Endometrium (tissue), 2 donors: ENCODE results near the gene BABAM1.
"Not testable (repeated sequence)": the region's sequence is repeated elsewhere in the genome, so short reads cannot be mapped to it uniquely, and the experiment has no call there.

Experiments
- FAIRE-seq: peaks from 2 replicates; lab custom pipeline; 2012; peaks lifted over from hg19 to GRCh38; lab: Jason Lieb, UNC
- donor health status: control.
- donor health status: control.

The BABAM1 gene

DNA sequence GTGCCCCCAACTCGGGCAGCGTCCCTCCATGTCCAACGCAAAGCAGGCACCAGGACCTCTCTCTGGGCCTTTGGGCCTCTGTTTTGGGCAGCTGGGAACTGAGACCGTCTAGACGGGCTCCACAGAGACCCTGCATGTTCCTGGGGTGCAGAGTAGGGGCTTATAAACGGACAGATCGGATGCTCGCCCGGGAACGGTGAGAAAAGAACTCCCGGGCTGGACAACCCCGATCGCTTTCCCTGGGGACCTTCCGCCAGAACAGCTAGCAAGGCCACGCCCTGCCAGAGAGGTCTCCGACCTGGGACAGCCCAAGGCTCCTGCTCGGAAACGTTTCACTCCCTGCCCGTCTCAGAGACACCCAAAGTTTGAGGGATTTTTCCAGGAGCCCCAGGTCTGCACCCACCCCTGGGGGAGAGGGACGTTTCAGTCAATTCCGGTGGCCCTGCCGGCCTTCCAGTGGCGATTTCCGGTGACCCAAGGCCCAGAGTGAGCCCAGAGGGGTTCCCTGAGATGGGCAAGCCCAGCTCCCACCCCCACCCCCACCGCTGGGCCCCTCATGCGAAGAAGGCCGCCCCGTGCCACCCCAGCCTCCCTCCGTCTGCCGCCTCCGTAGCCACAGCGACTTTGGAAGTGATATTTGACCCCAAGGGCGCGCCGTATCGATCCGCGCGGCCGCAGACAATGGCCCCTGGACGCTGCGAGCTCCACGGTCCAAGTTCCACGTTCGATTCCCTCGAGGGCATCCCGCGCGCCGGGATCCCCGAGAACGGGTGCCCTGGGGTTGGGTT lies 23.2 kb upstream of the BABAM1 start:
- FAIRE-seq = no peak

DNA sequence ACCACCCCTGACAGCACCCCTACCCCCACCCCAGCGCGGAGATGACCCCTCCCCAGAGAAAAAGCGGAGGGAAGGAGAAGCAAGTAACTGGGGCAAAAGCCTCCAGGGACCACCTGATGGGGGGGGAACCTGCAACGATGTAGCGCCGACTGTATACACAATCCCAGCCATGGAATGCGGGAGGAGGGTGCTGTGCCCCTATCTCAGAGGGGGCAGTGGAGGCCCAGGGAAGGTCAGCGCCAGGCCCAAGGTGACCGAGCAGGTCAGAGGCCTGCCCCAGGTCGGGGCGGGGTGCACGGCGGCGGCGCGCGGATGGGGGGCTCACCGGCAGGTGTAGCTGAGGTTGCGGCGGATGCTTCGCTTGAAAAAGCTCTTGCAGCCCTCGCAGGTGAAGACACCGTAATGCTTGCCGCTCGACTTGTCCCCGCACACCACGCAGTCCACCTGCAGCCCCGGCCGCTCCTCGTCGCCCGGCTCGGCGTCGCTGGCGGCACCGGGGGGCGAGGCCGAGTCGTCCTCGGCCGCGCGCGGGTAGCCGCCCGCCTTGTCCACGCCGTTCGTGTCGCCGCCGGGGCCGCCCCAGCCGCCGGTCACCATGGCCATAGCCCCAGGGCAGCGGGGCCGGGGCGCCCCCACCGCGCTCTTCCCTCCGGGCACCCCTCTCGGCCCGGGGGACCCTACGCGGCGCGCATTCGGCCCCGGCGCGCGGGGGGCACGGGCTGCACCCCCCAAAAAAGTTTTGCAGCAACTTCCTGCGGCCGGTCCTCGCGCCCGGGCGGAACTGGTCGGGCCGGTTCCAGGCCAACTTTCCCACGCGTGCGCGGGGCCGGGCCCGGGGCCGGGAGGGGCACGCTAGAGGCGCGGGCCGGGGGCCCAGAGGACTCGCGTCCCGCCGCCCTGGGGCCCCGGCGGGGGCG lies 22.4 kb upstream of the BABAM1 start:
- no peak for FAIRE-seq

DNA sequence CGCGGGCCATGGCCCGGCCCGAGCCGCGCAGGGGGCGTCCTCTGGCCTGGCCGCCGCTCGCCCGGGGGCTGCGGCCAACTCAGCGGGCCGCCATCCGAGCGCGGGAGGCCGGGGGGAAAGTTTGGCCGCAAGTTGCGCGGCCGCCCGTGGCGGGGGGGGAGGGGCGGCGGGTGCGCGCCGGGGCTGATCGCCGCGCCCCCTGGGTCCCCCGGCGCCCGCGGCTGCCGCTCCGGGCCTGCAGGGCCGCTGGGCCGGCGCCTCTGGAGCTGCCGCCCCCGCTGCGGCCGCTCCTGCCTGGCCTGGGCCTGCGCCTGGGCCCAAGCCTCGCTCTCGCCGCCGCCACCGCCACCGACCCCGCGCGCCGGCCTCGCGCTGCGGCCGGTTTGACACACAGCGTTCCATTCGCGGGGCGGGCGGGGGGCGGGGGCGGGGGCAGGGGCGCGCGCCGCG lies 21.7 kb upstream of the BABAM1 start, which contains the start of gene NR2F6:
Gene NR2F6, minus strand, starts transcription at position 385 of the 450 bp plus-strand sequence. CDS start 699 bp downstream, outside the sequence.
- no peak for FAIRE-seq

DNA sequence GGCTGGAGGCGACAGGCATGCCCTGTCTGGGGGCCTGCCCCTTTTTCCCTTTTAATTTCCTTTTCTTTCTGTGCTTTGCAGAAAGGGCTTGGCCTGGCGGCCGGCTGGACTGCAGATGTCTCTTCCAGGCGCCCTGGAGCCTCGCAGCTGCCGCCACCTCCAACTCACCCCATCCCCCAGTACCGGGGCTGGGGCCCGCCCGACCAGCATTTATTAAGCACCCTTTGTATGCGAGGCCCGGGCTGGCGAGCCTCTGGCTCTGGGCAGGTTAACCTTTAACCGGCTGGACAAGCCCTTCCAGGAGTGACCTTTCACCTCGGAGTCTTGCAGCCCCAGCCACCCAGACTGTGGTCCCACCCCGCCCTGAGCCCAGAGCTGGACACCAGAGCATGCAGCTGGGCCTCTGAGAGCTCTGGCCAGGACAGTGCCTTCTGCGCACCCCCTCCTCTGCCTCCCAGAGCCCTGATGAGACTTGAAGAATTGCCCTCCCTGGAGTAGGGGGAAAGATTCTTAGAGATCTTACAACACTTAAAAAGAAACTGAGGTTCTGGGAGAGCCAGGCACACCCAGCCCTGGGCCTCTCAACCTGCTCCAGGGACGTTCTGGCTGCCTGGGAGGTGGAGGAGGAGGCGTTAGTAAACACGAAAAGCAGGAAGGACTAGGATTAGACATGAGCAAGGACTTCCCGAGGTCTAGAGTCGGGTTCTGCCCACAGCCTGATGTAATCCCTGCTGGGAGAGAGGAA lies 20.4 kb upstream of the BABAM1 start:
- FAIRE-seq = no peak

DNA sequence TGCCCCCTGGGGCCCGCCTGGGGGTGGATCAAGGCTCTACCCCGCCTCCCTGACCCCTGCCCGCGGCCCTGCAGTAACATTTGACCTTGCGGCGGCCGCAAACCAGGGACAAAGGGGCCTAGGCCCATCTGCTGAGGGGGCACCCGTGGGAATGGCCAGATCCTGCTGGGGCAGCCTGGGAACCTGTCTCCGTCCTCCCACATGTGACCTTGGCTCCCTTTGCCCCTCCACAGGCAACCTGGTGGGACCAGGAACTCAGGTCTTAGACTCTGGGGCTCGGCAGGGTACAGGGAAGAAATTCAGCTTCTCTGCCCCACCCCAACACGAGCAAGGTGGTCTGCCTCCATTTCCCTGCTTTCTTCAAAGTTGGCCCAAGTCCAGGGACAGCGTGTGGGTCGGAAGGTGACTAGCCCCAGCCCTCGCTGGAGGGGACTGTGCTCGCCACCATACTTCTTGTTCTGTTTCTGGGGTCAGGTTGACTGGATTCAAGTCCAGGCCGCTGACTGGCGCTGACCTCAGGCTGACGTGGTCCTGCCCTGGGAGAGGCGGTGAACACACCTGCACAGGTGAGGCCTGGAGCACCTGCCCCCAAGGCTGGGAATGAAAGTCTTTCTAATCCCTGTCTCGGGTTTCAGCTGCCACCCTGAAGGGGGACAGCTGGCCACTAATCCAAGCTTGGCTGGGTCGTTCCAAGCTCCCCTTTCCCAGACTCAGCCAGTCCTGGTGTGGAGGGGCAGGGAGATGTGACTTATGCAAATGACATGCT lies 19.0 kb upstream of the BABAM1 start:
- FAIRE-seq = no peak

DNA sequence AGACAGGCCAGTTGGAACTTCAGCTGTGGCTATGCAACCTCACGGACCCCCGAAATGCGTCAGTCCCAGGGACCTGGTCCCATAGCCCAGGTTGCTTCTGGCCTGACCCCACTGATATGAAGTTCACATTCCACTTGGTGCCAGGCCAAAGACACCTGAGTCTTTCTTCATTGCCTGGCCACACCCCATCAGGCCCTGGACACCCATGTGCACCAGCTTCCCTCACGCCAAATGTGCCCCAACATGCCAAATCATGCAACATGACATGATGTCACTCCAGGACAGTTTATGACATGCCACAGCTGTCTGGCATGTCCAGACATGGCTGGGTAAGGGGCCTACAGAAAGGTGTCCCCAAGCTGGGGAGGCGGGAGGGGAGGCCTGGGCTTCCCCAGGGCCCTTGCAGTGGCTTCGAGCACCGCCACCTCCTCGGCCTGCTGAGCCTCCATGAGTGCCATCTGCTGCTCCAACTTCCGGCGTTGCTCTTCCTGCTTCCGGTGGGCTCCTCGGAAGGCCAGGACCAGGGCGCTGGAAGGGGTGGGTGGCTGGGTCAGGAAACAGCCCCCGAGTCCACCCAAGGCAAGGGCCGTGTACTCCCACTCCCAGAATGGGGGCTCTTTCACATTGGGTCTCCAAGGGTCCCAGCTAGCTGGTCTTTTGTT lies 17.2 kb upstream of the BABAM1 start:
- FAIRE-seq = no peak

DNA sequence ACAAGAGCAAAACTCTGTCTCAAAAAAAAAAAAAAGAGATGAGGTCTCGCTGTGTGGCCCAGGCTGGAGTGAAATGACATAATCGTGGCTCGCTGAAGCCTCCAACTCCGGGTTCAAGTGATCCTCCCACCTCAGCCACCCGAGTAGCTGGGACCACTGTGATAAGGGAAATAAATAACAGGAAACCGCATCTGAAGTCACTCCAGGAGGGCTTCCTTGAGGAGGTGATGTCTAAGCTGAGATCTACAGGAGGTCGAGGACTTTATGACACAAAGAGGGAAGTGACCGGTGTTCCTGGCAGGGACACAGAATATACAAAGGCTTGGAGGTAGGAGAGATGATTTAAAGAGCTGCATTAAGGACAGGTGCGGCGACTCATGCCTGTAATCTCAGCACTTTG lies 12.6 kb upstream of the BABAM1 start:
- FAIRE-seq = no peak

DNA sequence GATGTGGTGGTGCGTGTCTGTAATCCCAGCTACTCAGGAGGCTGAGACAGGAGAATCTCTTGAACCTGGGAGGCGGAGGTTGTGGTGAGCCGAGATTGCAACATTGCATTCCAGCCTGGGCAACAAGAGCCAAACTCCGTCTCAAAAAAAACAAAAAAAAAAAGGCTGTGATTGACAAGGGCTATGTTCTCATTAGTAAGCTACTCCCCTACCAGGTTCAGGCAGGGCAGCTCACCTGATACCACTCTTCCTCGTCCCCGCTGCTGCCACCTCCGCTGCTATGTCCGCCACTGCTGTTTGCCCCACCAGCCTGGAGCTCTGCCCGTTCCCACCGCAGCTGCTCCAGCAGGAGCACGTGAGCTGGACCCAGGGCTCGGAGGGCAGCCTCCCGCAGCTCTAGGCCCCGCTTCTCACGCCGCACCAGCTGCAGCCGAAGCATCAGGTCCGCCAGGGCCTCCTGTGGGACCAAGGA lies 12.1 kb upstream of the BABAM1 start:
- no peak for FAIRE-seq

DNA sequence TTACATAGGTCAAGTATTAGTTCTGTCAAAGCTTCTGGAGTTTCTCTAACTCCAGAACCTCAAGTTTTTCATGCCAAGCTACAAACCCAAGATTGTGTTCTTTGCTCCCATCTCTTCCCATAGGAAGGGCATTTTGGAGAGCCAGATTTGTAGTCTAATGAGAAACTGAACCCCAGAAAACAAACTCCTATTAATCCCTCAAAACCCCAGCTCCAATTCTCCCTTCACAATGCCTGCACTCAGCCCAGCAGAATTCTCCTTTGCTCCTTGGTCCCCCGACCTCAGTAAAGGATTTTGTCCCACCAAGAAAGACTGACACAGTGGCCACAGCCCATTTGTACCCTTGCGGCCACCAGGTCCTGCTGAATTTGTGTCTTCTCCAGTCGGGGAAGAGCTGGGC lies 11.1 kb upstream of the BABAM1 start:
- FAIRE-seq = no peak

DNA sequence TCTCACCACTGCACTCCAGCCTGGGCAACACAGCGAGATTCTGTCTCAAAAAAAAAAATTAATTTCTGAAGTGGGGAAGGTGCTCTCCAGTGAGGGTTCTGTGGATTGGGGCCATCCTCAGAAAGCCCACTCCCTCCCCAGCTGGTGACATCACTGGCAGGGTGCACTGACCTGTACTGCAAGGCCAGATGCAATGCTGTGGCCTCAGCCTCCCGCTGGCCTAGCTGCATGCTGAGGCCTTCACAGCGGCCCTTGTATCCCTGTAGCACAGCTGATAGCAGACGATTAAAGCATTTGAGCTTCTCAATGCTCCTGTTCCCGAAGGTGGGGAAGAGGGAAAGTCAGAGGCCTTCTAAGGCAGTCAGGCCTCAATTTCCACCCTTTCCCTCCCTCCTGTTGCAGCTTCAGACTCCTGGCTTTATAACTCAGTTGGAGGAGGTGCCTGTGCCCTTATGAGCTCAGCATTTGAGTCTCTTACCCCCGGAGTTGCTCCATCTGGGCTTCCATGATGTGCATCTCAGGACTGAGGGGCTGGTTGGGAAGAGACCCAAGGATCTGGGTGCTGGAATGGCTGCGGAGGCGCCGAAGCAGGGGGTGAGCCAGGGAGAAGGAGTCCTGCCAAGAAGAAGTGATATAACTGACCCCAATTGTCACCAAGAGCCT lies 8.0 kb upstream of the BABAM1 start:
- FAIRE-seq = no peak

DNA sequence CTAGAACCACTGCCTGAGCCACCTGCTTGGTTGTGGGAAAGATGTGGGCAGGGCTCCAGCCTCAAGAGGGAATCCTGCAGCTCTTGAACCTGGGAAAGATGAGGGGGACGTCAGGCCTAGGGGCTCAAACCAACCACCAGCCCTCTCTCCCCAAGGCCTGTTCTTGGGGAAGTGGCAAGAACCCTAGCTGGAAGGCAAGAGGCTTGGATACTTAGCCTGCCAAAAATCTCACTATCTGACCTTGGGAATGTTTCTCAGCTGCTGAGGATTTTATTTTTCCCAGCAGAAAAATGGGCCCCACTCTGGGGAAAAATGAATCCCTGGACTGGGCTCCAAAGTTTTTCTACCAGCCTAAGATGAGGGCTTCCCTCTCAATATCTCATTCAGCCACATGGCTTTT lies 7.3 kb upstream of the BABAM1 start:
- FAIRE-seq = no peak

DNA sequence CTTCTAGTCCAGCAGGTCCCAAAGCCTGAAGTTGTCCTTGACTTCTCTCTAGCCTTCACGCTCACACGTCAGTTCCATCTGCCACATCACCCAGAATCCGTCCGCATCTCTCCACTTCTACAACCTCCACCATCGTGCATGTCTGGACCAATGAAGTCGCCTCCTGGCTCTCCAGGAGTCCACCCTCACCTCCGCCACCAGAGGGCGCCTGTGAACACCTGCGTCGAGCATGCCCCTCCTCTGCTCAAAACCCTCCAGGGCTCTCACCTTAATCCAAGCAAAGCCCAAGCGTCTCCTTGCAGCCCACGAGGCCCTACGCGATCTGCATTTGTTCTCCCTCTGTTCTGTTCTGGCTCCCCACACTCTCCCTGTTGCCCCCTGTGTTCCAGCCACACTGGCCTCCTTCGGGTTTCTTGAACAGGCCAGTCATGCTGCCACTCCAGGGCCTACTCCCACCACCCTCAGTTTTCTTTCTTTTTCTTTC lies 6.4 kb upstream of the BABAM1 start:
- FAIRE-seq = no peak

DNA sequence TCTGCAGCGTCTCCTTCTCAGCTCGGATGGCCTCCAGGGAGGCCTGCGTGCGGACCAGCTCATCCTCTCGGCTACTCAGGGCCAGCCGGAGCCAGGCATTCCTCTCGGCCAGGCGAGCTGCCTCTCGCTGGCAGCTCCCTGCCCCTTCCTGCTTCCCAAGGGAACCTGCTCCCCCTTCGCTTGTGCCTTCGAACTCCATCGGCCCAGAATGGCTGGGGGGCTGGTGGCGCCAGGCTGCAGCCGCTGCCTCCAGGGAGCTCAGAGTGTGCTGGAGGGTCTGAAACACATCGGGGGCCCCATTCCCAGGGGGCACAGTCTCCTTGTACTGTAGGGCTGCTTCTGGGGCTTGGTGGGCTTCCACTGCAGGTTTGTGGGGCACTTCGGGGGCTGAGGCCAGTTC lies 4.7 kb upstream of the BABAM1 start:
- FAIRE-seq = no peak

DNA sequence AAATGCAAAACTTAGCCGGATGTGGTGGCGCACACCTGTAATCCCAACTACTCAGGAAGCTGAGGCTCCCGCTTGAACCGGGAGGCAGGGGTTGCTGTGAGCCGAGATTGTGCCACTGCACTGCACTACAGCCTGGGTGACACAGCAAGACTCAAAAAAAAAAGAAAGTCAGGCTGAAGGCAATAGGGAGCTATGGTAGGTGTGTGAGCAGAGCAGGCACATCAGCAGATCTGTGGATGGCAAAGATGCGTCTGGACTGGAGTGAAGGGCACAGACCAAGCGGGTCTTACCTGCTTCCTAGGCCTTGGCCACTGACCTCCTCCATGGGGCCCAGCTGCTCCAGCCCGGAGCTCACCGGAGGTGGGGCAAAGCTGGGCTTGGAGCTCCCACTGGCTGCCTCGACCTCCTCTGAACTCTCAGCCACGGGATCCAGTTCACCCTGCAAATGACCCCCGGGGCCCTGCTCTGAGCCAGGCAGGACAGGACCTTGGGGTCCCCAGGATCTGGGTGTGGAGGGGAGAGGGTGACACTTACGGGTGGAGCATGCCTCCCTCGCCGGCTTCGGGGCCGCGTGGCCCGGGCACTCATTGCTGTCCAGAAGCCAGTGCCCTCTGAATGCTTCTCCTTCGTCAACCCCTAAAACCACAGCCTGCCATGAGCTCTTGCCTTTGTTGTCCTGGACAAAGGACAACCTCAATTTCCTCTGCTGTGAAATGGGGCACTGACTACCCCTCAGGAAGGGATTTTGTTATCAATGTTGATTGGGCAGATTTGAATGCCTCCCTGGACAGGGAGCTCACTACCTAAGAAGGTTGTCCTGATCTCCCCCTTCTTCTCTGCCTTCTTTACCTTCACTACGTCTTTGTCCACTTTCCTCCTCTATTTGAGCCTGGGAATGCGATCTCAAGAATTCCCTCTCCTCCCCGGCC lies 3.3 kb upstream of the BABAM1 start:
- FAIRE-seq = no peak

DNA sequence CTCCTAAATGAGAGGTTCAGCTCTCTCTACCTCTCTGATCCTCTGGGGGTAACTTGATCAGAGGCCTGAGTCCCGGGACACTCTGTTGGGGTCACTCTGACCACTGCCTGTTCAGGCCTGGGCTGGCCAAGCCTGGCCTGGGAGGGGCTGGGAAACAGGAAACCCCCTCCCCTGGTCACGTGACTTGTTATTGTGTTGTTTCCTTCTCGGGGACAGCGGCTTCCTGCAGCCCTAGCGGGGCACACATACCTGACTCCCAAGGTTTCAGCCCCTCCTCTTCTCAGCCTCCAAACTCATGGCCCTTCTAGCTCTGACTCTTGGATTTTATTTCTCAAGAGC lies 2.6 kb upstream of the BABAM1 start, which contains the start of gene USHBP1:
Gene USHBP1, minus strand, starts transcription at position 105 of the 339 bp plus-strand sequence. CDS start 446 bp downstream, outside the sequence.
- FAIRE-seq = no peak

DNA sequence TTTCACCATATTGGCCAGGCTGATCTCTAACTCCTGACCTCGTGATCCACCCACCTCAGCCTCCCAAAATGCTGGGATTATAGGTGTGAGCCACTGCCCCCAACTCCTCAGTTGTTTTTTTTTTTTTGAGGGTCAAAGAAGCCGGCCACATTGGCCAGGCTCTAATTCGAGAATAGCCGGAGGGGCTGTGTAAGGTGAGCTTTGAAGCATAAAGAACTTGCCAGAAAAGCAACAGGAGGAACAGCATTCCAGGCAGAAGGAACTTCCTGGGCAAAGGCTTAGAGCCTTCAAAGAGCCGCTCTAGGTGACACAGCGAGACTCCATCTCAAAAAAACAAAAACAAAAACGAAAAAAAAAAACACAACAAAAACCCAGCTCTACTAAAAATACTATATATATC lies 1.2 kb upstream of the BABAM1 start:
- FAIRE-seq = no peak

DNA sequence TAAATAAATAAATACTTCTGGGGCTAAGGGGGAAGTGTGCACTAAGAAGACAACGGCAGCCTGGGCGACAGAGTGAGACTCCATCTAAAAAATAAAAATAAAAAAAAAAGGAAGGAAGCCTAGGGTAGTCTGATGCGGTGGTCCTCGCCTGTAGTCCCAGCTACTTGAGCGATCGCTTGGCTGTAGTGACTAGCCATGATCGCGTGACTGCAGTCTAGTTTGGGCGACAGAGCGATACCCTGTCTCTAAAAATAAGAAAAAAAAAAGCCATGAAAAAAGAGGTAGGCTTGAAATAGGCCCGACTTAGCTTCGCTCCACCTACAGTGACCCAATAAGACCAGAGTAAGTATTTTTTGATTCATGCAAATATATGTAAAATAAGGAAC lies 661 bp upstream of the BABAM1 start:
- no peak for FAIRE-seq

DNA sequence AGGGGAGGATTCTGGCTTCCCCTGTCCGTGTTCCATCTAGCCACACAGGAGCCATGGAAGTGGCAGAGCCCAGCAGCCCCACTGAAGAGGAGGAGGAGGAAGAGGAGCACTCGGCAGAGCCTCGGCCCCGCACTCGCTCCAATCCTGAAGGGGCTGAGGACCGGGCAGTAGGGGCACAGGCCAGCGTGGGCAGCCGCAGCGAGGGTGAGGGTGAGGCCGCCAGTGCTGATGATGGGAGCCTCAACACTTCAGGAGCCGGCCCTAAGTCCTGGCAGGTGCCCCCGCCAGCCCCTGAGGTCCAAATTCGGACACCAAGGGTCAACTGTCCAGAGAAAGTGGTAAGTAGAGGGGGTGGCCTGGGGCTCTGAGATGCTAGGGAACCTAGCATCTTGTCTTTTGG lies 1.5 kb downstream of the BABAM1 start:
- no peak for FAIRE-seq

DNA sequence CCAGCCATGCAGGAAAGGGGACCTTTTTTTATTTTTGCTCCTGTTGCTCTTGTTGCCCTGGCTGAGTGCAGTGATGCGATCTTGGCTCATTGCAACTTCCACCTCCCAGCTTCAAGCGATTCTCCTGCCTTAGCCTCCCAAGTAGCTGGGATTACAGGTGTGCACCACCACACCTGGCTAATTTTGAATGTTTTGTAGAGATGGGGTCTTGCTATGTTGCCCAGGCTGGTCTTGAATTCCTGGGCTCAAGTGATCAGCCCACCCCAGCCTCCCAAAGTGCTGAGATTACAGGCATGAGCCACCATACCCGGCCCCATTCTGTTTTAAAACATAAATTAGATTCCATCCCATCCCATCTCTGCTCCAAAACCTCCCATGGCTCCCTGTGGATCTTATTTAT lies 7.6 kb downstream of the BABAM1 start:
- not testable (repeated sequence) for FAIRE-seq
